Right lobe of liver (tissue), 4 donors: ENCODE data around the gene AK5.

Source experiments
- CTCF ChIP-seq, 4 donors: fragments of 200-600 bp in 3 of 4; fragments of 450-650 bp in 1 of 4; IDR thresholded peaks; one replicate each; pipeline versions ENCODE4 v1.5.1 to v1.8.0; 2016 to 2022; ENCODE audit warnings: antibody characterized with exemption in 4 of 4, mild to moderate bottlenecking in 2 of 4
- POLR2A ChIP-seq: fragments of 450-650 bp; IDR thresholded peaks from one replicate; pipeline ENCODE4 v1.6.1; 2017; ENCODE audit warnings: antibody characterized with exemption, mild to moderate bottlenecking
- donor health status: DM: no; HTN: no; CAD: no.
- donor health status: DM: no; HTN: no; CAD: no.
- donor health status: DM: no; HTN: yes; CAD: no.

GRCh38 chr1:77371396-77371795 lies 89.6 kb downstream of the AK5 start:
- TF ChIP-seq POLR2A: no peak
- TF ChIP-seq CTCF (IDR thresholded peaks at IDR 0.05): no peak
